ENCODE data around the gene TEDC1.

The TEDC1 gene

GRCh38 chr14:105533811-105534498 lies 42.9 kb downstream of the TEDC1 start:
- TF ChIP-seq RARB (CRISPR knock-in tag; IDR thresholded peaks at IDR 0.05) = no peak
- no peak for TF ChIP-seq PATZ1 (CRISPR knock-in tag; IDR thresholded peaks at IDR 0.05; ENCODE audit: borderline replicate concordance)
- no peak for TF ChIP-seq POU6F1 (CRISPR knock-in tag; IDR thresholded peaks at IDR 0.05; ENCODE audit: borderline replicate concordance, low read depth)
- TF ChIP-seq TOX (CRISPR knock-in tag; IDR thresholded peaks at IDR 0.05; ENCODE audit: borderline replicate concordance) = no peak
- no peak for TF ChIP-seq OSR1 (CRISPR knock-in tag; IDR thresholded peaks at IDR 0.05)
- no peak for TF ChIP-seq TCF4 (CRISPR knock-in tag; IDR thresholded peaks at IDR 0.05; ENCODE audit: borderline replicate concordance)
- no peak for TF ChIP-seq PPARA (CRISPR knock-in tag; IDR thresholded peaks at IDR 0.05; ENCODE audit: borderline replicate concordance)
- no peak for TF ChIP-seq ZC3H10 (CRISPR knock-in tag; IDR thresholded peaks at IDR 0.05)
- TF ChIP-seq ESRRG (CRISPR knock-in tag; IDR thresholded peaks at IDR 0.05) = no peak
- TF ChIP-seq SNAI2 (CRISPR knock-in tag; IDR thresholded peaks at IDR 0.05) = no peak
- no peak for TF ChIP-seq CREB5 (CRISPR knock-in tag; IDR thresholded peaks at IDR 0.05; ENCODE audit: low read depth)
- TF ChIP-seq ISL1 (CRISPR knock-in tag; IDR thresholded peaks at IDR 0.05) = no peak
- no peak for TF ChIP-seq CSRNP3 (CRISPR knock-in tag; IDR thresholded peaks at IDR 0.05)
- TF ChIP-seq ZNF565 (CRISPR knock-in tag; conservative IDR thresholded peaks at IDR 0.05; ENCODE audit: low read depth) = no peak
- no peak for TF ChIP-seq TSHZ2 (CRISPR knock-in tag; IDR thresholded peaks at IDR 0.05)
- TF ChIP-seq ZNF8 (CRISPR knock-in tag; IDR thresholded peaks at IDR 0.05) = no peak
- no peak for TF ChIP-seq ZFP30 (CRISPR knock-in tag; IDR thresholded peaks at IDR 0.05)
- TF ChIP-seq GLIS3 (CRISPR knock-in tag; IDR thresholded peaks at IDR 0.05) = no peak
- no peak for TF ChIP-seq BACH2 (CRISPR knock-in tag; IDR thresholded peaks at IDR 0.05; ENCODE audit: borderline replicate concordance)
- ATAC-seq = no peak

- no peak for TF ChIP-seq ZFP3 (CRISPR knock-in tag; IDR thresholded peaks at IDR 0.05)
- no peak for TF ChIP-seq RARB (CRISPR knock-in tag; IDR thresholded peaks at IDR 0.05)
- no peak for TF ChIP-seq ZFP30 (CRISPR knock-in tag; IDR thresholded peaks at IDR 0.05)
- TF ChIP-seq BACH2 (CRISPR knock-in tag; IDR thresholded peaks at IDR 0.05; ENCODE audit: borderline replicate concordance) = no peak
Measured at GRCh38 chr14:105534586-105534985, 43.5 kb downstream of the TEDC1 start.

GRCh38 chr14:105536051-105536450 lies 45.0 kb downstream of the TEDC1 start:
- no peak for ATAC-seq
- TF ChIP-seq CREB5 (CRISPR knock-in tag; IDR thresholded peaks at IDR 0.05; ENCODE audit: low read depth) = no peak
- TF ChIP-seq POU6F1 (CRISPR knock-in tag; IDR thresholded peaks at IDR 0.05; ENCODE audit: borderline replicate concordance, low read depth) = no peak
- no peak for TF ChIP-seq PATZ1 (CRISPR knock-in tag; IDR thresholded peaks at IDR 0.05; ENCODE audit: borderline replicate concordance)
- TF ChIP-seq ZC3H10 (CRISPR knock-in tag; IDR thresholded peaks at IDR 0.05) = no peak
- TF ChIP-seq ZNF8 (CRISPR knock-in tag; IDR thresholded peaks at IDR 0.05) = no peak
- no peak for TF ChIP-seq PPARA (CRISPR knock-in tag; IDR thresholded peaks at IDR 0.05; ENCODE audit: borderline replicate concordance)
- TF ChIP-seq BACH2 (CRISPR knock-in tag; IDR thresholded peaks at IDR 0.05; ENCODE audit: borderline replicate concordance) = no peak
- no peak for TF ChIP-seq TCF4 (CRISPR knock-in tag; IDR thresholded peaks at IDR 0.05; ENCODE audit: borderline replicate concordance)
- no peak for TF ChIP-seq ZFP30 (CRISPR knock-in tag; IDR thresholded peaks at IDR 0.05)

More at GRCh38 chr14:105534586-105534985, 43.5 kb downstream of the TEDC1 start:
- no peak for ATAC-seq

Data from SK-N-SH treated with all-trans-retinoic acid at 6 μM for 48 hours (cell line).